ENCODE measurements around the gene ZNF277.

DNA sequence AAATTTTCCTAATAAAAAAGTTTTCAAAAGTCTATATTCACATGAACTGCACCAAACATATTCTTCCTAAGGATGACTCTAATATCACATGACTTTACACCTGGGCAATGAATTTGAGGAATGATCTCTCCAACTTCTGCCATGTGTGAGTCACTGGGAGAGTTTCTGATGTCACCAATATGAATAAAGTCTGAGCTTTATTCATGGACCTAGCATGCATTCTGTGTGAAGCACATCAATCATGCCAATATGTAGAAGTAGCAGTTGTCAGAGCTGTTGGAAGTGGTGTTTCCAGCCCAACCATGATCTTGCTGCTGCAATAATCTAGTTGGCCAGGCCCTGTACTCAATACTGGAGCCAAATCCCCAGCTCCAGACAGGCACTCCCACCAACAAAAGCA, 152.0 kb downstream of the ZNF277 start:
- TF ChIP-seq, protein P1, sequence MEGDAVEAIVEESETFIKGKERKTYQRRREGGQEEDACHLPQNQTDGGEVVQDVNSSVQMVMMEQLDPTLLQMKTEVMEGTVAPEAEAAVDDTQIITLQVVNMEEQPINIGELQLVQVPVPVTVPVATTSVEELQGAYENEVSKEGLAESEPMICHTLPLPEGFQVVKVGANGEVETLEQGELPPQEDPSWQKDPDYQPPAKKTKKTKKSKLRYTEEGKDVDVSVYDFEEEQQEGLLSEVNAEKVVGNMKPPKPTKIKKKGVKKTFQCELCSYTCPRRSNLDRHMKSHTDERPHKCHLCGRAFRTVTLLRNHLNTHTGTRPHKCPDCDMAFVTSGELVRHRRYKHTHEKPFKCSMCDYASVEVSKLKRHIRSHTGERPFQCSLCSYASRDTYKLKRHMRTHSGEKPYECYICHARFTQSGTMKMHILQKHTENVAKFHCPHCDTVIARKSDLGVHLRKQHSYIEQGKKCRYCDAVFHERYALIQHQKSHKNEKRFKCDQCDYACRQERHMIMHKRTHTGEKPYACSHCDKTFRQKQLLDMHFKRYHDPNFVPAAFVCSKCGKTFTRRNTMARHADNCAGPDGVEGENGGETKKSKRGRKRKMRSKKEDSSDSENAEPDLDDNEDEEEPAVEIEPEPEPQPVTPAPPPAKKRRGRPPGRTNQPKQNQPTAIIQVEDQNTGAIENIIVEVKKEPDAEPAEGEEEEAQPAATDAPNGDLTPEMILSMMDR (IDR thresholded peaks at IDR 0.05) = no peak
- no peak for TF ChIP-seq POLR2A (IDR thresholded peaks at IDR 0.05)
